Measurements from ENCODE around the gene ZSCAN31. TPM values are rescaled to one million over a fixed set of nuclear protein-coding genes. Genes with fewer than 3 reads are reported as not detected.

Gene ZSCAN31
- total RNA-seq, 1 donor from 2014 or later = 8.3 TPM

DNA sequence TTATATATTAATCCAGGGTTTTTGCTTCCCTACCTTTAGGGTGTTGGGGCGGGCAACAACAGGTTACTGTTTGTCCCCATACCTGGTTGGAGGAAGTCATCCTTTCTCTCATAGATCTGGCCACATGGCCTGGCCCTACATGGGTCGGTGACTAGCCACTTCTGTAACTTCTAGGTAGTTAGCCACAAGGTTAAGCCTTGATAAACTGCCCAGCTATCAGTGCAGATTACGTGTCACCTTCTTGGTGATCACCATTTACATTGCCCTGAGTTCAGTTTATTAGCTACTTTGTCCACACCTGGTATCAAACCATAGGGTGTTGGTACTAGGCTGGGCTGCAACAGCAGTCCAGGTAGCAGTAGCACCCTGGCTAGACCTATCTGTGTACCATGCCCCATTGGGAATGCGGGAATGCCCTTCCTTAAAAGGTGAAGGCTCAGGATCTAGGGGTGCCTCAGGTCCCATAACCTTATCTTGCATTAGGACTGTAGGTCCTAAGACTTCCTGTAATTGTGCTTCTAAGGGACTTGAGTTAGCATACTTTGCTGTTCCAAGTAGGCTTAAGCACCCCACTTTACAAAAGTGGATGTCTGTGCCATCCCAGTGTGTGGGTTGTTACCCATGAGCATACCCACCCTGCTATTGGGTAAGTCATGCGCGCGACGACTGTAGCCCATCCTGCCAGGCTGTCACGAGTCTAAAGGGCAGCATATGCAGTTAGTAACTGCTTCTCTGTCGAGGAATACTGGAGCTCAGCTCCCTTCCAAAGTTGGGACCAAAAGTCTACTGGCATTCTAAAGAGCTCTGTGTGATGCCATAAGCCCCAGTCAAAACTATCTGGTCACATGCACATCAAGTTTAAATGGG lies 19.0 kb upstream of the ZSCAN31 start:
- no peak overlapping the region for H3K4me3 ChIP-seq
- H3K36me3 Mint-ChIP-seq = peaks cover 17% of the 10 kb centered on the region

DNA sequence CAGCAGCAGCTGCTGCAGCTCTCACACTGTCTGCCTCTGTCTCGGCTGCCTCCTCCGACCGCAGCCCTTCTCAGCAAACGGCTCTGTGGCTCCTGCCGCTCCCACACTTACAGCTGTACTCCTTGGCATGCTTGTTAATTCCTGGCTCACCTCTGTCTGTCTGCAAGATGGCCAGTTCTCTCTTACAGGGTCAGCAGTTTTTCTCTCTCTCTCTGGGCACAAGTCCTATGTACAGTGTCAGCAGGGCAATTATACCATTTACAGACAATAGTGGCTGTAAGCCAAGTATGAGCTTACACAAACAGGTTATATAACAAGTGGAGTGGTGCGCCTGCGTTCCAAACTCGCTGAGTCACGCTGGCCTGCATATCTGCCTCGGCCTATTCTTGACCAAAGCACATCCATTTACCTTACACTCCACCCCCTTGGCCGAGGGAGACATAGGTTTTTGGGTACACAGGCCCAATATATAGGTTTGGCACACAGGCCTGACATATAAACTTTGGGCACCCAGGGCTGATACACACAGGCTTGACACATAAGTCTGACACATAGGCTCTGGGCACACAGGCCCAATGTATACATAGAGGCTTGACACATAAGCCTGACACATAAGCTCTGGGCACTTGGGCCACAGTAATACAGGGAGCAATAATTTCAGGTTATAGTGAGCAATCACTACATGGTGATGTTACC lies 18.2 kb upstream of the ZSCAN31 start:
- Histone ChIP-seq H3K27me3 (no peaks in the 10 kb centered on the region), H2AFZ (replicated peaks) (no peak overlapping the region), H3K4me3 (no peak overlapping the region), H4K20me1 (ENCODE audit: low read depth) (peaks cover 19% of the 10 kb centered on the region), H3K4me2 (no peak overlapping the region), H3K9me3 (ENCODE audit: low read depth) (no peaks in the 10 kb centered on the region), H3F3A (ENCODE audit: low read depth) (peaks cover 3% of the 10 kb centered on the region), H3K9ac (no peak overlapping the region), H3K36me3 (no peaks in the 10 kb centered on the region), H3K79me2 (ENCODE audit: low read depth) (peaks cover 51% of the 10 kb centered on the region), H3K27ac (no peak overlapping the region), H3K4me1 (peaks cover 15% of the 10 kb centered on the region)
- peaks cover 7% of the 10 kb centered on the region for H3K9me3 Mint-ChIP-seq
- no peak overlapping the region for H3K4me3 Mint-ChIP-seq
- TF ChIP-seq EZH2phosphoT487 (IDR thresholded peaks at IDR 0.05) (no peak), EZH2 (IDR thresholded peaks at IDR 0.05) (no peak), CTCF (IDR thresholded peaks at IDR 0.05) (no peak)
- peaks cover 3% of the 10 kb centered on the region for H3K27me3 Mint-ChIP-seq (ENCODE audit: insufficient read depth, low read depth)
- no peak overlapping the region for H3K27ac Mint-ChIP-seq
- no peak for DNase-seq (ENCODE audit: low spot score)
- H3K4me1 Mint-ChIP-seq = peaks cover 28% of the 10 kb centered on the region
- peaks cover 17% of the 10 kb centered on the region for H3K36me3 Mint-ChIP-seq

More for the DNA sequence above, 19.0 kb upstream of the ZSCAN31 start:
- no peak for TF ChIP-seq CTCF (IDR thresholded peaks at IDR 0.05)
- TF ChIP-seq EZH2 (IDR thresholded peaks at IDR 0.05) = no peak
- no peak for TF ChIP-seq EZH2phosphoT487 (IDR thresholded peaks at IDR 0.05)
- no peaks in the 10 kb centered on the region for H3K9me3 ChIP-seq (ENCODE audit: low read depth)
- H3K4me2 ChIP-seq = no peak overlapping the region
- H3K27ac ChIP-seq = no peak overlapping the region
- peaks cover 50% of the 10 kb centered on the region for H3K79me2 ChIP-seq (ENCODE audit: low read depth)
- H2AFZ ChIP-seq (replicated peaks) = no peak overlapping the region
- H3K27me3 Mint-ChIP-seq (ENCODE audit: insufficient read depth, low read depth) = peaks cover 3% of the 10 kb centered on the region
- no peaks in the 10 kb centered on the region for H3K27me3 ChIP-seq
- H3K4me3 Mint-ChIP-seq = peak overlapping the region; percentile 85
- H3K36me3 ChIP-seq = no peaks in the 10 kb centered on the region
- no peak overlapping the region for H3K9ac ChIP-seq
- peaks cover 19% of the 10 kb centered on the region for H4K20me1 ChIP-seq (ENCODE audit: low read depth)
- no peak overlapping the region for H3K27ac Mint-ChIP-seq
- no peak for DNase-seq (ENCODE audit: low spot score)
- H3K9me3 Mint-ChIP-seq = peaks cover 7% of the 10 kb centered on the region
- H3F3A ChIP-seq (ENCODE audit: low read depth) = peaks cover 3% of the 10 kb centered on the region
- peaks cover 15% of the 10 kb centered on the region for H3K4me1 ChIP-seq
- peaks cover 25% of the 10 kb centered on the region for H3K4me1 Mint-ChIP-seq

DNA sequence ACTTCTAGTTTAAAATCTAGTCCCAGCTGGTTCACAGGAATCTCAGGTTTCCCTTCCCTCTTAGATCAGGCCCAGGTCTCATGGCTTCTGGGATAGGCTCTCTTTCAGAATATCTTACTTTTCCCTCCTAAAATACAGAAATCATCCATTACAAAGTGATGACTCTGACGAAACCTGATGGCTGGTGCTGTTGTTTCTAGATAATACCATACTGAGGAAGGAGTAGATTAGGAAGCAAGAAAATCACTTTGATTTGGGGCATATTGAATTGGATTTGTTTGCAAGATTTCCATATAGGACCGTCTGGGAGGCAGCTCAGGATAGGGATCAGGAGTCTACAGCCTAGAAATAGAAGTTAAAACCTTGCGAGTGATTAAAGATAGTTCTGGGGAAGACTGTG lies 17.4 kb upstream of the ZSCAN31 start:
- Mint-ChIP-seq H3K36me3 (peaks cover 17% of the 10 kb centered on the region), H3K4me1 (peaks cover 28% of the 10 kb centered on the region), H3K4me3 (no peak overlapping the region), H3K9me3 (peaks cover 7% of the 10 kb centered on the region), H3K27ac (no peak overlapping the region), H3K27me3 (ENCODE audit: insufficient read depth, low read depth) (peaks cover 3% of the 10 kb centered on the region)
- Histone ChIP-seq H4K20me1 (ENCODE audit: low read depth) (peaks cover 19% of the 10 kb centered on the region), H3F3A (ENCODE audit: low read depth) (peaks cover 3% of the 10 kb centered on the region), H3K27ac (no peak overlapping the region), H3K4me2 (no peak overlapping the region), H3K9me3 (ENCODE audit: low read depth) (no peaks in the 10 kb centered on the region), H3K9ac (no peak overlapping the region), H2AFZ (replicated peaks) (no peak overlapping the region), H3K4me3 (no peak overlapping the region), H3K79me2 (ENCODE audit: low read depth) (peaks cover 51% of the 10 kb centered on the region), H3K4me1 (peaks cover 15% of the 10 kb centered on the region), H3K36me3 (no peaks in the 10 kb centered on the region), H3K27me3 (peaks cover under 1% of the 10 kb centered on the region)
- no peak for TF ChIP-seq EZH2 (IDR thresholded peaks at IDR 0.05)
- no peak for DNase-seq (ENCODE audit: low spot score)

All from neural progenitor cell (in vitro differentiated cells).